Suprapubic skin (tissue), 3 donors: ENCODE data around the gene ASCC2.

Experiments used
- EP300 ChIP-seq: sonication (generic); formaldehyde crosslinking; IDR thresholded peaks from one replicate; pipeline ENCODE4 v1.6.1; 2017; ENCODE audit warnings: antibody characterized with exemption
- POLR2A ChIP-seq, 2 donors: fragments of 450-650 bp; IDR thresholded peaks; one replicate each; pipeline ENCODE4 v1.6.1; 2017; ENCODE audit warnings: antibody characterized with exemption in 2 of 2, mild to moderate bottlenecking in 2 of 2, moderate library complexity in 2 of 2
- TF ChIP-seq, protein P1 (sequence below), 2 donors: fragments of 200-600 bp in 1 of 2; fragments of 450-650 bp in 1 of 2; sonication (generic) in 1 of 2; IDR thresholded peaks; one replicate each; pipeline ENCODE4 v1.5.1; 2016 to 2019; ENCODE audit warnings: antibody characterized with exemption in 2 of 2, mild to moderate bottlenecking in 1 of 2, moderate library complexity in 1 of 2

DNA sequence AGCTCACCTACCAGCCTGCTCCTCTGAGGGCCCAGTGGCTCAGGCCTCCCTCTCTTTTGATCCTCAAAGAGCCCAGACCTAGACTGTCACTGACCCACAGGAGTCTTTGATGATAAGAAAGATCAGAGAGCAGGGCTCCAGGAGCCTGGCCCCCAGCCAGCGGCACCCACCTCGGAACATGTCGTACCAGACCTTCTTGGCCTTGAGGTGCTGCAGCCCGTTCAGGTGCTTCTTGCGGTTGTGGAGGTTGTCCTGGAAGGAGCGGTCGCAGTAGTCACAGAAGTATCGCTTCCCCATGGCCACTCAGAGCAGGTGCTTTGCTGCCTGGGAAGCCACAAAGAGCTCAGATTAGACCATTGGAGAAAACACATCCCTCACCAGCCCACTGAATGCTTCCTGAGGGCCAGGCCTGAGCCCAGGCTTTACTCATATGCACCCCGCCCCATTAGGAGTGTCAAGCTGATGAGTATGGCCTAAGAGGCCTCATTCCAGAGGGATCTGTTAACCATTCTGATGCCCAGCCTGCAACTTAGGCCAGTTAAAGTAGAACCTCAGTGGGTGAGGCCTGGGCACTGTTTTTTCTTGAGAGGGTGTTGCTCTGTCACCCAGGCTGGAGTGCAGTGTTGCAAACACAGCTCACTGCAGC, 89.7 kb downstream of the ASCC2 start:
- TF ChIP-seq, protein P1, sequence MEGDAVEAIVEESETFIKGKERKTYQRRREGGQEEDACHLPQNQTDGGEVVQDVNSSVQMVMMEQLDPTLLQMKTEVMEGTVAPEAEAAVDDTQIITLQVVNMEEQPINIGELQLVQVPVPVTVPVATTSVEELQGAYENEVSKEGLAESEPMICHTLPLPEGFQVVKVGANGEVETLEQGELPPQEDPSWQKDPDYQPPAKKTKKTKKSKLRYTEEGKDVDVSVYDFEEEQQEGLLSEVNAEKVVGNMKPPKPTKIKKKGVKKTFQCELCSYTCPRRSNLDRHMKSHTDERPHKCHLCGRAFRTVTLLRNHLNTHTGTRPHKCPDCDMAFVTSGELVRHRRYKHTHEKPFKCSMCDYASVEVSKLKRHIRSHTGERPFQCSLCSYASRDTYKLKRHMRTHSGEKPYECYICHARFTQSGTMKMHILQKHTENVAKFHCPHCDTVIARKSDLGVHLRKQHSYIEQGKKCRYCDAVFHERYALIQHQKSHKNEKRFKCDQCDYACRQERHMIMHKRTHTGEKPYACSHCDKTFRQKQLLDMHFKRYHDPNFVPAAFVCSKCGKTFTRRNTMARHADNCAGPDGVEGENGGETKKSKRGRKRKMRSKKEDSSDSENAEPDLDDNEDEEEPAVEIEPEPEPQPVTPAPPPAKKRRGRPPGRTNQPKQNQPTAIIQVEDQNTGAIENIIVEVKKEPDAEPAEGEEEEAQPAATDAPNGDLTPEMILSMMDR (IDR thresholded peaks at IDR 0.05), result no peak
- TF ChIP-seq EP300, result no peak
- TF ChIP-seq POLR2A (IDR thresholded peaks at IDR 0.05), result no peak
